Subcutaneous adipose tissue (tissue), 4 donors: ENCODE data around the gene STH. TPM values are rescaled to one million over a fixed set of nuclear protein-coding genes. Genes with fewer than 3 reads are reported as not detected.

Experiments
- total RNA-seq, 4 donors: library from RNA; depleted of rRNA; stranded (reverse); fragments of >200 nt; gene quantifications; one replicate each; pipeline ENCODE4 v1.1.0, GENCODE V29; 2016
- TF ChIP-seq, protein P1 (sequence below): fragments of 450-650 bp; IDR thresholded peaks from one replicate; pipeline ENCODE4 v1.5.1; 2016; ENCODE audit warnings: low read depth, mild to moderate bottlenecking, control low read depth, antibody characterized with exemption, moderate library complexity

The STH gene
- total RNA-seq, 4 donors from 2014 or later, result not detected

DNA sequence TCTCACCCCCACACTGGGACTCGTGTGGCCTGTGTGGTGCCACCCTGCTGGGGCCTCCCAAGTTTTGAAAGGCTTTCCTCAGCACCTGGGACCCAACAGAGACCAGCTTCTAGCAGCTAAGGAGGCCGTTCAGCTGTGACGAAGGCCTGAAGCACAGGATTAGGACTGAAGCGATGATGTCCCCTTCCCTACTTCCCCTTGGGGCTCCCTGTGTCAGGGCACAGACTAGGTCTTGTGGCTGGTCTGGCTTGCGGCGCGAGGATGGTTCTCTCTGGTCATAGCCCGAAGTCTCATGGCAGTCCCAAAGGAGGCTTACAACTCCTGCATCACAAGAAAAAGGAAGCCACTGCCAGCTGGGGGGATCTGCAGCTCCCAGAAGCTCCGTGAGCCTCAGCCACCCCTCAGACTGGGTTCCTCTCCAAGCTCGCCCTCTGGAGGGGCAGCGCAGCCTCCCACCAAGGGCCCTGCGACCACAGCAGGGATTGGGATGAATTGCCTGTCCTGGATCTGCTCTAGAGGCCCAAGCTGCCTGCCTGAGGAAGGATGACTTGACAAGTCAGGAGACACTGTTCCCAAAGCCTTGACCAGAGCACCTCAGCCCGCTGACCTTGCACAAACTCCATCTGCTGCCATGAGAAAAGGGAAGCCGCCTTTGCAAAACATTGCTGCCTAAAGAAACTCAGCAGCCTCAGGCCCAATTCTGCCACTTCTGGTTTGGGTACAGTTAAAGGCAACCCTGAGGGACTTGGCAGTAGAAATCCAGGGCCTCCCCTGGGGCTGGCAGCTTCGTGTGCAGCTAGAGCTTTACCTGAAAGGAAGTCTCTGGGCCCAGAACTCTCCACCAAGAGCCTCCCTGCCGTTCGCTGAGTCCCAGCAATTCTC is 27.4 kb downstream of the STH start:
- TF ChIP-seq, protein P1, sequence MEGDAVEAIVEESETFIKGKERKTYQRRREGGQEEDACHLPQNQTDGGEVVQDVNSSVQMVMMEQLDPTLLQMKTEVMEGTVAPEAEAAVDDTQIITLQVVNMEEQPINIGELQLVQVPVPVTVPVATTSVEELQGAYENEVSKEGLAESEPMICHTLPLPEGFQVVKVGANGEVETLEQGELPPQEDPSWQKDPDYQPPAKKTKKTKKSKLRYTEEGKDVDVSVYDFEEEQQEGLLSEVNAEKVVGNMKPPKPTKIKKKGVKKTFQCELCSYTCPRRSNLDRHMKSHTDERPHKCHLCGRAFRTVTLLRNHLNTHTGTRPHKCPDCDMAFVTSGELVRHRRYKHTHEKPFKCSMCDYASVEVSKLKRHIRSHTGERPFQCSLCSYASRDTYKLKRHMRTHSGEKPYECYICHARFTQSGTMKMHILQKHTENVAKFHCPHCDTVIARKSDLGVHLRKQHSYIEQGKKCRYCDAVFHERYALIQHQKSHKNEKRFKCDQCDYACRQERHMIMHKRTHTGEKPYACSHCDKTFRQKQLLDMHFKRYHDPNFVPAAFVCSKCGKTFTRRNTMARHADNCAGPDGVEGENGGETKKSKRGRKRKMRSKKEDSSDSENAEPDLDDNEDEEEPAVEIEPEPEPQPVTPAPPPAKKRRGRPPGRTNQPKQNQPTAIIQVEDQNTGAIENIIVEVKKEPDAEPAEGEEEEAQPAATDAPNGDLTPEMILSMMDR, result no peak

DNA sequence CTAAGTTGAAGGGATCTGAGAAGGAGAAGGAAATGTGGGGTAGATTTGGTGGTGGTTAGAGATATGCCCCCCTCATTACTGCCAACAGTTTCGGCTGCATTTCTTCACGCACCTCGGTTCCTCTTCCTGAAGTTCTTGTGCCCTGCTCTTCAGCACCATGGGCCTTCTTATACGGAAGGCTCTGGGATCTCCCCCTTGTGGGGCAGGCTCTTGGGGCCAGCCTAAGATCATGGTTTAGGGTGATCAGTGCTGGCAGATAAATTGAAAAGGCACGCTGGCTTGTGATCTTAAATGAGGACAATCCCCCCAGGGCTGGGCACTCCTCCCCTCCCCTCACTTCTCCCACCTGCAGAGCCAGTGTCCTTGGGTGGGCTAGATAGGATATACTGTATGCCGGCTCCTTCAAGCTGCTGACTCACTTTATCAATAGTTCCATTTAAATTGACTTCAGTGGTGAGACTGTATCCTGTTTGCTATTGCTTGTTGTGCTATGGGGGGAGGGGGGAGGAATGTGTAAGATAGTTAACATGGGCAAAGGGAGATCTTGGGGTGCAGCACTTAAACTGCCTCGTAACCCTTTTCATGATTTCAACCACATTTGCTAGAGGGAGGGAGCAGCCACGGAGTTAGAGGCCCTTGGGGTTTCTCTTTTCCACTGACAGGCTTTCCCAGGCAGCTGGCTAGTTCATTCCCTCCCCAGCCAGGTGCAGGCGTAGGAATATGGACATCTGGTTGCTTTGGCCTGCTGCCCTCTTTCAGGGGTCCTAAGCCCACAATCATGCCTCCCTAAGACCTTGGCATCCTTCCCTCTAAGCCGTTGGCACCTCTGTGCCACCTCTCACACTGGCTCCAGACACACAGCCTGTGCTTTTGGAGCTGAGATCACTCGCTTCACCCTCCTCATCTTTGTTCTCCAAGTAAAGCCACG is 28.3 kb downstream of the STH start:
- TF ChIP-seq, protein P1, result no peak

- TF ChIP-seq, protein P1, result no peak
Measured at GRCh38 chr17:46027976-46028325, 28.9 kb downstream of the STH start.

DNA sequence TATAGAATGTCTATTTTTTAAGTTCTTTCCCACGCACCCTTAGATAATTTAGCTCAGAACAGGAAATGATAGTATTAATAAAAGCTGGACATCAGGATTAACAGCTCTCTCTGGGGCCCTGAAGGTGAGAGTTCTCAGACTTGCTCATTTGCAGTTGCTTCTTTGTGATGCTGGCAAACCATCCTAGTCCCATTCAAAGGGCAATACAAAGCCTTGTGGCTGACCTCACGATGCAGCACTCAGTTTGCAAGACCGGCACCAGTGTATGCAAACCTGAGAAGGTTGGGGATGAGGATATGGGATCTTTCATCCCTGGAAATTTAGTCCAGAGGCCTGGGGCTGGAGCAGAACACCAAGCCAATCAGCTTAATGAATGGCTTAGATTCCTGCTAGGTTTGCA is 29.3 kb downstream of the STH start:
- TF ChIP-seq, protein P1, result no peak

DNA sequence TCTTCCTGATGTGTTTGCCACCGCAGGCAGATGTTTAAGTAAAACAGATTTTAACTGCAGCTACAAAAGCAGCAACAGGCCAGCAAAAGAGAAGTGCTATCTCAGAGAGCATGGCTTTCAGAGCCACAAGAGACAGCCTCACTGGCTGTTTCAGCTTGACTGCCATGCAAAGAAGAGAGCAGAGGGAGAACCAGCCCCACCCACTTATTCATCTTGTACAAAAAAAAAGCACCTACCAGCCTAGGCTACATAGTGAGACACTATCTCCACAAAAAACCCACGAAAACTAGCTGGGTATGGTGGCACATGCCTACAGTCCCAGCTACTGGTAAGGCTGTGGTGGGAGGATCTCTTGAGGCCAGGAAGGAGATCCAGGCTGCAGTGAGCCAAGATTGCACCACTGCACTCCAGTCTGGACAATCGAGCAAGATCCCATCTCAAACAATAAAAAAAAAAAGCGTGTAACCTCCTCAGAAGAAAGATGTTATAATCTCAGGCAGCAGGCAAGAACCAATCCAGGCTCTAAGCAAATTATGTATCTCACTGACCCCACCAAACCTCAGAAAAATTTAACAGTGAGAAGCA is 30.0 kb downstream of the STH start:
- TF ChIP-seq, protein P1, result no peak

DNA sequence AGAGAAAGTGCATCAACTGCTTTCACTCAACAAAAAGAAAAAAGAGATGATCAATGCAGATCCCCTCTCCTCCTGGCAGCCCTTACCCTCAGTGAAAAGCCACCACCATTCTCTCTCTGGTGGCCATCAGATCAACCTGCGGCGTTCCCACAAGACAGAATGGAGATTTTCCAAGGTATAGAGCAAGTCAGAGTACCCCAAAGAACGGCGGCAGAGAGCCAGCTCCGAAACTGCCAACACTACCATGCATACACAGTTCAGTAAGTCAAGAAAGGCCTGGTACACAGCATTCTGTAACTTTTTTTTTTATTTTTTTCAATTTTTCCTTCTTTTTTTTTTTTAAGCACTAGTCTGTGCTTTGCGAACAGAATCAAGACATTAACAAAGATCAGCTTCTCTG is 30.6 kb downstream of the STH start:
- TF ChIP-seq, protein P1, result no peak

DNA sequence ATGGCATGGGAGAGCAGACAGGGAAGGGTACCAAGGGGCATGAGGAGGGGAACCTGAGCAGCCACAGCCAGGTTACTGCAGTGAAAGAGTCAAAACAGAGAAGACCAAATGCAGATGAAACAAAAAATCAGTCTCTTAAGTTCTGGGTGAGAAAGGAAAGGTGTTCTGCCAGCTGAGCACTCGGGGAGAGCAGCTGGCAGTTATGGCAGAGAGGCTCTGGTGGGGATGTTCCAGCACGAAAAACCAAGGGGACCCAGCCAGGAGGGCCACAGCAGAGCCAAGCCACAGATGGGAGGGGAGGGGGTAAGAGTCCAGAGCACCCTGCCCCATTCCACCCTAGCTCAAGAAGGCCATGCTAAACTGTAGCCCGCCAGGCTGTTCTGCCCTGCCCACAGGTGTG is 31.7 kb downstream of the STH start:
- TF ChIP-seq, protein P1, result no peak
